Measurements from ENCODE around the gene NOD1. TPM values are rescaled to one million over a fixed set of nuclear protein-coding genes. Genes with fewer than 3 reads are reported as not detected.

Gene NOD1
- total and polyA plus RNA-seq, 2 donors (not counting 1 experiment from before 2014, with no cell fraction given), result 20.6 to 28.8 TPM

DNA sequence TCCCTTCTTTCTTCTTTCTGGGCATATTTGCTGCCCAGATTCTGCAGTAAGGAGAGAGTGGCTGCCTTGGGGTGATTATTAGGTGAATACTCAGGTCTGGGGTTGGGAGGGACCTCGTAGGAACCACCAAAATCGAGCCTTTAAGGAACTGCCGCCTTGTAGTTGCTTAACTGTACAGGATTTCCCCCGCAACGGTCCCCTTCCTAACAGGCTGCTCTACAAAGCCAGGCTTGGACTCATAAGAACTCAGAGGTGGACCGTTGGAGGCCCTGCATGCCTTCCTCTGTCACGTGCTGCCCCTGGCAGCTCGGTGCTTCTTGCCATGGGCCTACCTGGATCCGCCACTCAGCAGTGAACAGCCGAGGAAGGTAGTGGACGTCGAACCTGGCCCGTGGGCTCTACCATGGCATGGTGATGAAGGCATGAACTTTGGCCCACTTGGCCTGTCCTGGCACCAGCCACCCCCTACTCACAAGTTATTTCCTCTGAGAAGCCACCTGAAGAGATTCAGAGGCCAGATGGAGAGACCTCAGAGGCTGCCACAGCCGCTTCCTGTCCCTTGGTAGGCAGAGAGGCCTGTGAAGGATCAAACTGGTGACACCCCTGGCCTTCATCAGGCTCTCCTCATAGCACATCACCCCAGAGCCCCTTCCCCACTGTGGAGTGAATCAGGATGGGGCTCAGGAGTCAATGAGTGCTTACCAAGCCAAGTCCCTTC, 54.6 kb downstream of the NOD1 start:
- Histone ChIP-seq H3K9ac (ENCODE audit: low read length) (no peak overlapping the region), H3K4me1 (ENCODE audit: control insufficient read depth in 2 of 2, insufficient read depth in 2 of 2, low read length in 2 of 2) (peaks cover 6 to 15% of the 10 kb centered on the region in 2 donors), H3K4me2 (replicated peaks; ENCODE audit: low read depth, low read length, poor library complexity, severe bottlenecking) (no peak overlapping the region), H3K36me3 (replicated peaks in 1 of 2; ENCODE audit: control extremely low read depth in 1 of 2, control insufficient read depth in 1 of 2, extremely low read depth in 1 of 2, insufficient read depth in 2 of 2, low read length in 1 of 2) (peaks cover 0 to 49% of the 10 kb centered on the region in 2 experiments), H3K27ac (ENCODE audit: low read length in 2 of 2) (no peak overlapping the region), H3K9me3 (ENCODE audit: control extremely low read depth in 1 of 3, control insufficient read depth in 2 of 3, insufficient read depth in 1 of 3, low read length in 2 of 3) (peaks cover 0 to 4% (median 0%) of the 10 kb centered on the region in 3 donors), H4K20me1 (ENCODE audit: control insufficient read depth, insufficient read depth, low read length, poor library complexity, severe bottlenecking) (no peaks in the 10 kb centered on the region), H3K27me3 (replicated peaks in 1 of 4; ENCODE audit: control extremely low read depth in 1 of 4, control insufficient read depth in 3 of 4, insufficient read depth in 4 of 4, low read length in 3 of 4) (no peaks in the 10 kb centered on the region), H3K4me3 (ENCODE audit: control extremely low read depth in 1 of 5, extremely low read depth in 1 of 5, insufficient read depth in 1 of 5, low read depth in 2 of 5, low read length in 4 of 5) (no peak overlapping the region), H2AFZ (ENCODE audit: insufficient read depth, low read depth, low read length, poor library complexity, severe bottlenecking) (no peak overlapping the region), H3K79me2 (ENCODE audit: control insufficient read depth, insufficient read depth, low read length) (no peaks in the 10 kb centered on the region)
- intact Hi-C loops (cut with micrococcal nuclease), result no loop called here
- no peaks in the 10 kb centered on the region for H3K9me3 Mint-ChIP-seq (ENCODE audit: insufficient read depth)
- no peak for DNase-seq
- no peak for ATAC-seq (ENCODE audit: low read depth)
- peaks cover 5% of the 10 kb centered on the region for H3K4me1 Mint-ChIP-seq
- H3K4me3 Mint-ChIP-seq, result no peak overlapping the region
- no peaks in the 10 kb centered on the region for H3K27me3 Mint-ChIP-seq
- TF ChIP-seq EZH2 (IDR thresholded peaks at IDR 0.05; ENCODE audit: borderline replicate concordance, insufficient read depth, low read depth, low read length, poor library complexity, severe bottlenecking), result no peak
- TF ChIP-seq, protein P1, sequence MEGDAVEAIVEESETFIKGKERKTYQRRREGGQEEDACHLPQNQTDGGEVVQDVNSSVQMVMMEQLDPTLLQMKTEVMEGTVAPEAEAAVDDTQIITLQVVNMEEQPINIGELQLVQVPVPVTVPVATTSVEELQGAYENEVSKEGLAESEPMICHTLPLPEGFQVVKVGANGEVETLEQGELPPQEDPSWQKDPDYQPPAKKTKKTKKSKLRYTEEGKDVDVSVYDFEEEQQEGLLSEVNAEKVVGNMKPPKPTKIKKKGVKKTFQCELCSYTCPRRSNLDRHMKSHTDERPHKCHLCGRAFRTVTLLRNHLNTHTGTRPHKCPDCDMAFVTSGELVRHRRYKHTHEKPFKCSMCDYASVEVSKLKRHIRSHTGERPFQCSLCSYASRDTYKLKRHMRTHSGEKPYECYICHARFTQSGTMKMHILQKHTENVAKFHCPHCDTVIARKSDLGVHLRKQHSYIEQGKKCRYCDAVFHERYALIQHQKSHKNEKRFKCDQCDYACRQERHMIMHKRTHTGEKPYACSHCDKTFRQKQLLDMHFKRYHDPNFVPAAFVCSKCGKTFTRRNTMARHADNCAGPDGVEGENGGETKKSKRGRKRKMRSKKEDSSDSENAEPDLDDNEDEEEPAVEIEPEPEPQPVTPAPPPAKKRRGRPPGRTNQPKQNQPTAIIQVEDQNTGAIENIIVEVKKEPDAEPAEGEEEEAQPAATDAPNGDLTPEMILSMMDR (IDR thresholded peaks at IDR 0.05), result no peak
- ChIA-PET POLR2A (no interaction called here), CTCF (no interaction called here)
- peak overlapping the region; percentile 15 for H3K27ac Mint-ChIP-seq
- WGBS (ENCODE audit: insufficient coverage), result 94% methylated on average over 13 of the region's 14 CpGs

DNA sequence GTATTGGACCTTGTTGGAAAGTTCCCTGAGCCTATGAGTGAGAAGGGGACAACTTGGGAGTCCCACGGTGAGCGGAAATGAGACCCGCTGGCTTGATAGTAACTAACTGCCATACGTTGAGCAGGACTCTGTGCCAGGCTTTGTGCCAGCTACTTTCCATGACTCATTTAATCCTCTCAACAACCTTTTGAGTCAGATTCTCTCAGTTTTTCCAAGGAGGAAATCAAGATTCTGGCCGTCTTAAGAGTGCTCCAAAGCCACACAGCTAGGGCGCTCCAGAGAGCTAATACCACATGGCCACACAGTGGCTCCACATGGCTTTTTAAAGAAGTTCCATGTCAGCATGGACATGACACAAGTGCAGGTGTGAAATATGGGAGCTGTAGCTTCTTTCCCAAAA, 55.7 kb downstream of the NOD1 start:
- Mint-ChIP-seq H3K27me3 (no peaks in the 10 kb centered on the region), H3K4me1 (no peaks in the 10 kb centered on the region), H3K4me3 (no peak overlapping the region), H3K9me3 (ENCODE audit: insufficient read depth) (no peaks in the 10 kb centered on the region), H3K27ac (no peak overlapping the region)
- H3K4me2 ChIP-seq (replicated peaks; ENCODE audit: low read depth, low read length, poor library complexity, severe bottlenecking), result no peak overlapping the region
- H3K9ac ChIP-seq (ENCODE audit: low read length), result no peak overlapping the region
- intact Hi-C loops (cut with micrococcal nuclease), result no loop called here
- H3K79me2 ChIP-seq (ENCODE audit: control insufficient read depth, insufficient read depth, low read length), result no peaks in the 10 kb centered on the region
- ATAC-seq (ENCODE audit: low read depth) (no peak), DNase-seq (no peak)
- no peaks in the 10 kb centered on the region for H4K20me1 ChIP-seq (ENCODE audit: control insufficient read depth, insufficient read depth, low read length, poor library complexity, severe bottlenecking)
- POLR2A ChIA-PET, result no interaction called here
- TF ChIP-seq, protein P1 (IDR thresholded peaks at IDR 0.05), result no peak
- no peak for TF ChIP-seq EZH2 (IDR thresholded peaks at IDR 0.05; ENCODE audit: borderline replicate concordance, insufficient read depth, low read depth, low read length, poor library complexity, severe bottlenecking)
- H3K9me3 ChIP-seq (ENCODE audit: control extremely low read depth in 1 of 3, control insufficient read depth in 2 of 3, insufficient read depth in 1 of 3, low read length in 2 of 3), result peaks cover 0 to 4% (median 0%) of the 10 kb centered on the region in 3 donors
- CTCF ChIA-PET, result interaction anchor here (1.1 kb wide), 1 partner anchor 18 kb away, joined by 3 read pairs; no protein-coding TSS in a partner anchor
- H2AFZ ChIP-seq (ENCODE audit: insufficient read depth, low read depth, low read length, poor library complexity, severe bottlenecking), result no peak overlapping the region
- no peaks in the 10 kb centered on the region for H3K27me3 ChIP-seq (replicated peaks in 1 of 4; ENCODE audit: control extremely low read depth in 1 of 4, control insufficient read depth in 3 of 4, insufficient read depth in 4 of 4, low read length in 3 of 4)
- 96% methylated on average over 6 of the region's 6 CpGs for WGBS (ENCODE audit: insufficient coverage)
- H3K4me3 ChIP-seq (ENCODE audit: control extremely low read depth in 1 of 5, extremely low read depth in 1 of 5, insufficient read depth in 1 of 5, low read depth in 2 of 5, low read length in 4 of 5), result no peak overlapping the region
- H3K36me3 ChIP-seq (replicated peaks in 1 of 2; ENCODE audit: control extremely low read depth in 1 of 2, control insufficient read depth in 1 of 2, extremely low read depth in 1 of 2, insufficient read depth in 2 of 2, low read length in 1 of 2), result peaks cover 0 to 45% of the 10 kb centered on the region in 2 experiments
- no peak overlapping the region for H3K27ac ChIP-seq (ENCODE audit: low read length in 2 of 2)
- H3K4me1 ChIP-seq (ENCODE audit: control insufficient read depth in 2 of 2, insufficient read depth in 2 of 2, low read length in 2 of 2), result peaks cover 0 to 5% of the 10 kb centered on the region in 2 donors
